OCI-LY7 (cell line): ENCODE data around the gene MAL. TPM values are rescaled to one million over a fixed set of nuclear protein-coding genes. Genes with fewer than 3 reads are reported as not detected.

Experiments used
- BruUV-seq: library from RNA; stranded (reverse); fragments of 400-500 nt; replicated peaks from 2 replicates; lab custom pipeline; 2021; lab: Mats Ljungman, UMichigan
- CTCF ChIA-PET: fragments of 300-600 bp; sonication (Branson Sonifier 250); formaldehyde crosslinking; loops from one replicate; lab custom pipeline; 2022; ENCODE audit warnings: antibody characterized with exemption; ENCODE audit not compliant: unreplicated experiment; lab: Charles Lee
- POLR2A ChIA-PET: fragments of 300-600 bp; sonication (Branson Sonifier 250); formaldehyde crosslinking; loops from one replicate; lab custom pipeline; 2022; ENCODE audit warnings: antibody characterized with exemption; lab: Charles Lee
- DNase-seq: peaks from one replicate; pipeline ENCODE4 v3.0.0-alpha.2; 2015; ENCODE audit warnings: low spot score
- H2AFZ ChIP-seq: fragments of 200-600 bp; sonication (generic), shearing (Covaris generic); 2 replicates; pipeline ENCODE4 v1.6.1; 2014; ENCODE audit warnings: mild to moderate bottlenecking, antibody characterized with exemption, low read length, moderate library complexity
- H3K27ac ChIP-seq: fragments of 200-600 bp; sonication (generic); 2 replicates; pipeline ENCODE4 v1.5.1; 2014; ENCODE audit warnings: mixed run types, low read depth, mild to moderate bottlenecking, moderate library complexity, low read length, inconsistent platforms; ENCODE audit not compliant: poor library complexity, severe bottlenecking
- H3K36me3 ChIP-seq: fragments of 200-600 bp; sonication (generic); 2 replicates; pipeline ENCODE4 v1.6.1; 2014; ENCODE audit warnings: mild to moderate bottlenecking, antibody characterized with exemption, low read length, moderate library complexity, mixed read lengths; ENCODE audit not compliant: insufficient read depth
- H3K4me1 ChIP-seq: fragments of 200-600 bp; sonication (generic); 2 replicates; pipeline ENCODE4 v1.5.1; 2014; ENCODE audit warnings: mild to moderate bottlenecking, low read length; ENCODE audit not compliant: insufficient read depth, poor library complexity, severe bottlenecking
- H3K4me2 ChIP-seq: fragments of 200-600 bp; sonication (generic); 2 replicates; pipeline ENCODE4 v1.6.1; 2014; ENCODE audit warnings: mild to moderate bottlenecking, low read length
- H3K4me3 ChIP-seq: fragments of 200-600 bp; sonication (generic); 2 replicates; pipeline ENCODE4 v1.5.1; 2014; ENCODE audit warnings: mild to moderate bottlenecking, low read depth, low read length; ENCODE audit not compliant: poor library complexity, severe bottlenecking
- H3K79me2 ChIP-seq: fragments of 200-600 bp; sonication (generic); 2 replicates; pipeline ENCODE4 v1.6.1; 2016; ENCODE audit warnings: low read depth, mild to moderate bottlenecking, low read length, moderate library complexity, mixed read lengths; ENCODE audit not compliant: insufficient read depth
- H3K9me2 ChIP-seq: fragments of 200-600 bp; sonication (generic); 2 replicates; pipeline ENCODE4 v1.6.1; 2016; ENCODE audit warnings: mild to moderate bottlenecking, low read length, mixed read lengths; ENCODE audit not compliant: insufficient read depth
- H3K9me3 ChIP-seq: fragments of 200-600 bp; sonication (generic); 2 replicates; pipeline ENCODE4 v1.6.1; 2014; ENCODE audit warnings: mild to moderate bottlenecking, mixed run types, low read length, mixed read lengths
- H4K20me1 ChIP-seq: fragments of 200-600 bp; sonication (generic); 2 replicates; pipeline ENCODE4 v1.6.1; 2014; ENCODE audit warnings: mild to moderate bottlenecking, antibody characterized with exemption, low read length, moderate library complexity, mixed read lengths; ENCODE audit not compliant: insufficient read depth
- CTCF ChIP-seq: fragments of 200-600 bp; sonication (generic); conservative IDR thresholded peaks from 2 replicates; pipeline ENCODE4 v1.5.1; 2014; ENCODE audit warnings: mild to moderate bottlenecking, antibody characterized with exemption, low read length, moderate library complexity, mixed read lengths
- EZH2phosphoT487 ChIP-seq: fragments of 200-600 bp; sonication (generic); IDR thresholded peaks from 2 replicates; pipeline ENCODE4 v1.6.1; 2018; ENCODE audit warnings: low read depth, borderline replicate concordance, mild to moderate bottlenecking, mixed run types, antibody characterized with exemption, low read length, moderate library complexity, mixed read lengths
- intact Hi-C: fragments of 100-400 bp; cut with micrococcal nuclease; formaldehyde crosslinking; loops from one replicate; pipeline ENCODE4 v1.10.0; 2022; ENCODE audit not compliant: unreplicated experiment
- total RNA-seq, 2 experiments: library from RNA; depleted of rRNA in 1 of 2; stranded (reverse); fragments of >200 nt in 1 of 2; shearing (Covaris generic) in 1 of 2; gene quantifications; 2 replicates each; pipeline ENCODE4 v1.2.3, GENCODE V29; 2014 to 2022

Gene MAL
- total RNA-seq, 2 experiments from 2014 or later: not detected

GRCh38 chr2:95068256-95068655, 42.7 kb downstream of the MAL start:
- H4K20me1 ChIP-seq: no peaks in the 10 kb centered on the region
- BruUV-seq: no TSS peak
- H3K79me2 ChIP-seq: no peaks in the 10 kb centered on the region
- intact Hi-C loops: no loop called here
- H3K4me2 ChIP-seq: no peak overlapping the region
- POLR2A ChIA-PET: no interaction called here
- CTCF ChIA-PET: no interaction called here
- no peaks in the 10 kb centered on the region for H3K9me3 ChIP-seq
- H3K9me2 ChIP-seq: no peaks in the 10 kb centered on the region
- no peak overlapping the region for H2AFZ ChIP-seq
- no peaks in the 10 kb centered on the region for H3K4me1 ChIP-seq
- no peaks in the 10 kb centered on the region for H3K36me3 ChIP-seq
- DNase-seq: no peak
- TF ChIP-seq EZH2phosphoT487 (no peak), CTCF (no peak)
- H3K27ac ChIP-seq: no peak overlapping the region
- H3K4me3 ChIP-seq: no peak overlapping the region

DNA sequence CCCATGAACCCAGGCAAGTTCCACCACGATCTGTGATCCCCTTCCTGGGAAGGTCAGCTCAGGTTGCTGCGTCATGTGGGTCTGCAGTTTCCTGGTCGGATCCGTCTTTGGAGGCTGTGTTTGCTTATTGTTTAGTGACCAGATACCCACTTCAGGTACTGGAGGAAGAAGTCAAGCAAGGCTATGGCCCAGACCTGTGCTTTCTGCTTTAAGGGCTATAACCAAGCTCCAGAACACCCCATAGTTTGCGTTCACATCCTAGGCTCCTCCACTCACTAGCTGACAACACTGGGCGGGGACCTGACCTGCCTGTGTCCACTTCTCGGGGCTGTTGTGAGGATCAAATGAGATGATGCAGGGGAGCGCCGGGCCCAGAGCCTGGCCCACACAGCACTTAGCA, 44.0 kb downstream of the MAL start:
- H3K4me3 ChIP-seq: no peak overlapping the region
- CTCF ChIA-PET: no interaction called here
- intact Hi-C loops: no loop called here
- no peak overlapping the region for H3K4me2 ChIP-seq
- no peaks in the 10 kb centered on the region for H4K20me1 ChIP-seq
- BruUV-seq: no TSS peak
- TF ChIP-seq EZH2phosphoT487 (no peak), CTCF (no peak)
- no peak overlapping the region for H3K27ac ChIP-seq
- no peak overlapping the region for H2AFZ ChIP-seq
- H3K36me3 ChIP-seq: no peaks in the 10 kb centered on the region
- no peaks in the 10 kb centered on the region for H3K4me1 ChIP-seq
- POLR2A ChIA-PET: no interaction called here
- H3K9me3 ChIP-seq: no peaks in the 10 kb centered on the region
- H3K79me2 ChIP-seq: no peaks in the 10 kb centered on the region
- no peak for DNase-seq
- no peaks in the 10 kb centered on the region for H3K9me2 ChIP-seq

GRCh38 chr2:95071856-95072255, 46.3 kb downstream of the MAL start:
- ChIA-PET POLR2A (no interaction called here), CTCF (no interaction called here)
- no peaks in the 10 kb centered on the region for H3K79me2 ChIP-seq
- no peak overlapping the region for H3K4me3 ChIP-seq
- no peak overlapping the region for H3K4me2 ChIP-seq
- H3K4me1 ChIP-seq: peaks cover 5% of the 10 kb centered on the region
- no peak for DNase-seq
- no peak for TF ChIP-seq CTCF
- no peak for TF ChIP-seq EZH2phosphoT487
- no TSS peak for BruUV-seq
- H3K9me3 ChIP-seq: no peaks in the 10 kb centered on the region
- intact Hi-C loops: no loop called here
- H3K27ac ChIP-seq: no peak overlapping the region
- H3K9me2 ChIP-seq: no peaks in the 10 kb centered on the region
- no peaks in the 10 kb centered on the region for H4K20me1 ChIP-seq
- H3K36me3 ChIP-seq: no peaks in the 10 kb centered on the region
- H2AFZ ChIP-seq: no peak overlapping the region
